ENCODE measurements around the gene TENT5C. TPM values are rescaled to one million over a fixed set of nuclear protein-coding genes. Genes with fewer than 3 reads are reported as not detected.

Gene TENT5C
- total and polyA plus RNA-seq, 2 of the 8 experiments (the other 6 are each of a cell fraction or from before 2014, with no cell fraction given): 0.38 to 0.99 TPM

DNA sequence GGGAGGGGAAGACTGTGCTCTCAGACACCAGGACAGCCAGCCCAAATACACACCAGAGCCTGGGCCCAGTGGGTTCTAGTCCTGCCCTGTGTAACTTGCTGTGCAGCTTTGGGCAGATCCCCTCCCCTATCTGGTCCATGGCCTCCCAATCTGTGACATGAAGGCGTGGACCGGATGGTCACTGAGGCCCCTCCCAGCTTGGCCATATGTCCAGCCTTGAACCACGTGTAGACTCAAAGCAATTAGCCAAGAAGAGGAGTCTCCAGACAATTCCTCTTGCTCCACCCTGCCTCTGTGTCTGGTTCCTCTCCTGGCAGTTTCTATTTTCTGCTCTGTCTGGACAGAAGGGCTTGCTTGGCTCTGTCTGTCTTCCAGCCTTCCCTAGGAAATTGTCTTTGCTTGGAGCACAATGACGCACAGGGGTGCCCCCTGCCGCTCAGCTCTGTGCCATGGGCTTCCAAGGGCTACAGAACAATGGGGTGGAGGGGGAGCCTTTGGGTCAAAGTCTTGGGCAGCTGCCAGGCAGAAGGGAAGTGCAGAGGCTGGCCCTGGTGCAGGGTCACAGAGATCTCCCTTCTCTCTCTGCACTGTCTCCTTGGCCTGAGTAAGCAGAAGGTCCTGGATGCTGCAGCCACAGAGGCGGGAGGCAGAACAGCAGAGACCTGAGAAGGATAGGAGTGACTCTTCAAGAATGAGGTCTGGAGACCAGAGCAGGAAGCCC, 66.1 kb downstream of the TENT5C start:
- POLR2A ChIA-PET (ENCODE audit: partially characterized antibody): interaction anchor here (1.2 kb wide), 1 partner anchor 66 kb away, joined by 4 read pairs; no protein-coding TSS in a partner anchor
- no peak for DNase-seq (ENCODE audit: low read depth in 1 of 2, low spot score in 2 of 2)
- Histone ChIP-seq H4K91ac (replicated peaks; ENCODE audit: insufficient read length, low read length) (no peak overlapping the region), H3K18ac (ENCODE audit: extremely low read depth, low read length) (peak overlapping the region; percentile 48; the same call in 1 of the 2 replicates), H2AK5ac (ENCODE audit: low read depth, low read length) (no peak overlapping the region), H3K4me3 (ENCODE audit: extremely low read depth in 1 of 4, insufficient read depth in 2 of 4, low read depth in 3 of 4, low read length in 4 of 4) (no peak overlapping the region), H3K4me2 (ENCODE audit: insufficient read depth in 1 of 2, low read depth in 2 of 2, low read length in 2 of 2) (no peak overlapping the region; a peak in 1 of 4 replicates), H3K79me2 (ENCODE audit: control insufficient read depth in 1 of 2, insufficient read depth in 2 of 2, low read length in 2 of 2) (no peaks in the 10 kb centered on the region), H3K9ac (replicated peaks in 1 of 4; ENCODE audit: extremely low read depth in 1 of 4, low read depth in 3 of 4, low read length in 3 of 4) (no peak overlapping the region), H2BK12ac (ENCODE audit: low read depth, low read length) (peak overlapping the region; percentile 76; the same call in 1 of the 2 replicates), H4K5ac (ENCODE audit: insufficient read length, low read depth, low read length) (no peak overlapping the region), H4K20me1 (replicated peaks in 1 of 2; ENCODE audit: control insufficient read depth in 1 of 2, insufficient read depth in 2 of 2, low read length in 2 of 2) (no peaks in the 10 kb centered on the region), H3K36me3 (ENCODE audit: control insufficient read depth in 2 of 4, insufficient read depth in 4 of 4, low read length in 3 of 4) (no peaks in the 10 kb centered on the region; a peak in 1 of 8 replicates), H3K56ac (replicated peaks; ENCODE audit: insufficient read length, low read depth, low read length) (no peak overlapping the region), H3K27me3 (replicated peaks in 1 of 4; ENCODE audit: control insufficient read depth in 3 of 4, extremely low read depth in 1 of 4, insufficient read depth in 3 of 4, low read length in 3 of 4) (no peaks in the 10 kb centered on the region), H3K4me1 (replicated peaks in 1 of 4; ENCODE audit: control insufficient read depth in 3 of 4, insufficient read depth in 4 of 4, low read length in 3 of 4) (peaks cover 0 to 2% (median 0%) of the 10 kb centered on the region in 4 experiments; a peak in 3 of 7 replicates), H2AFZ (ENCODE audit: low read length) (peak overlapping the region; percentile 35; the same call in 1 of the 2 replicates), H2BK120ac (replicated peaks; ENCODE audit: low read depth, low read length) (no peak overlapping the region), H2BK5ac (ENCODE audit: low read depth, low read length) (peak overlapping the region; percentile 37; the same call in 1 of the 2 replicates), H2BK20ac (ENCODE audit: low read length) (peak overlapping the region; percentile 90; the same call in 1 of the 2 replicates), H4K8ac (ENCODE audit: extremely low read depth, insufficient read depth, low read length) (no peak overlapping the region), H3K4ac (replicated peaks; ENCODE audit: insufficient read length, low read depth, low read length) (peak overlapping the region; percentile 73), H3K9me3 (ENCODE audit: insufficient read depth in 2 of 2, low read depth in 1 of 2, low read length in 1 of 2) (no peaks in the 10 kb centered on the region), H2BK15ac (ENCODE audit: low read length) (peak overlapping the region; percentile 88; the same call in 1 of the 2 replicates), H3K79me1 (ENCODE audit: low read depth, low read length) (no peaks in the 10 kb centered on the region), H3K23me2 (ENCODE audit: low read depth, low read length) (no peaks in the 10 kb centered on the region), H3K14ac (ENCODE audit: insufficient read length) (no peak overlapping the region), H3K27ac (ENCODE audit: low read depth, low read length) (no peak overlapping the region), H3K23ac (ENCODE audit: insufficient read length) (no peak overlapping the region)
- no peak for FAIRE-seq
- CTCF ChIA-PET (ENCODE audit: partially characterized antibody): interaction anchor here (1.0 to 1.7 kb wide), 7 partner anchors 10 to 83 kb away, joined by 3 to 10 read pairs (median 6); no protein-coding TSS in a partner anchor
- WGBS, 2 experiments (ENCODE audit: extremely low coverage in 1 of 2, insufficient coverage in 1 of 2, insufficient read length in 1 of 2, insufficient replicate concordance in 2 of 2, low coverage in 1 of 2, low lambda C conversion rate in 2 of 2, missing lambda C conversion rate in 1 of 2): 64% methylated on average over 6 of the region's 6 CpGs; no CpG with 5 or more reads in 1 of the 2 experiments
- TF ChIP-seq CTBP2 (IDR thresholded peaks at IDR 0.05; ENCODE audit: borderline replicate concordance, insufficient read depth, insufficient read length, low read length) (peak; percentile 67), RAD21 (IDR thresholded peaks at IDR 0.05 in 1 of 2, conservative IDR thresholded peaks at IDR 0.05 in 1 of 2; ENCODE audit: low read depth in 2 of 2, low read length in 2 of 2) (peak; percentile 31 to 60; a peak in 3 of 4 replicates), TAF7 (optimal IDR thresholded peaks at IDR 0.05; ENCODE audit: borderline replicate concordance, low read depth, low read length) (no peak), YY1 (IDR thresholded peaks at IDR 0.05; ENCODE audit: low read depth, low read length) (no peak)
- TF ChIP-seq, protein P1, sequence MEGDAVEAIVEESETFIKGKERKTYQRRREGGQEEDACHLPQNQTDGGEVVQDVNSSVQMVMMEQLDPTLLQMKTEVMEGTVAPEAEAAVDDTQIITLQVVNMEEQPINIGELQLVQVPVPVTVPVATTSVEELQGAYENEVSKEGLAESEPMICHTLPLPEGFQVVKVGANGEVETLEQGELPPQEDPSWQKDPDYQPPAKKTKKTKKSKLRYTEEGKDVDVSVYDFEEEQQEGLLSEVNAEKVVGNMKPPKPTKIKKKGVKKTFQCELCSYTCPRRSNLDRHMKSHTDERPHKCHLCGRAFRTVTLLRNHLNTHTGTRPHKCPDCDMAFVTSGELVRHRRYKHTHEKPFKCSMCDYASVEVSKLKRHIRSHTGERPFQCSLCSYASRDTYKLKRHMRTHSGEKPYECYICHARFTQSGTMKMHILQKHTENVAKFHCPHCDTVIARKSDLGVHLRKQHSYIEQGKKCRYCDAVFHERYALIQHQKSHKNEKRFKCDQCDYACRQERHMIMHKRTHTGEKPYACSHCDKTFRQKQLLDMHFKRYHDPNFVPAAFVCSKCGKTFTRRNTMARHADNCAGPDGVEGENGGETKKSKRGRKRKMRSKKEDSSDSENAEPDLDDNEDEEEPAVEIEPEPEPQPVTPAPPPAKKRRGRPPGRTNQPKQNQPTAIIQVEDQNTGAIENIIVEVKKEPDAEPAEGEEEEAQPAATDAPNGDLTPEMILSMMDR (IDR thresholded peaks at IDR 0.05; ENCODE audit: control extremely low read depth in 1 of 3, insufficient read depth in 1 of 3, low read depth in 1 of 3, low read length in 3 of 3): peak; percentile 34 to 52 (median 39)
